Hepatocyte (in vitro differentiated cells): Measurements from ENCODE around the gene ARHGAP26. TPM values are rescaled to one million over a fixed set of nuclear protein-coding genes. Genes with fewer than 3 reads are reported as not detected.
"Not testable (repeated sequence)": the region's sequence is repeated elsewhere in the genome, so short reads cannot be mapped to it uniquely, and the experiment has no call there.

Experiments
- DNase-seq: peaks from one replicate; pipeline ENCODE4 v3.0.0-alpha.2; 2016; ENCODE audit warnings: low spot score
- H2AFZ ChIP-seq: fragments of 200-600 bp; sonication (generic); 2 replicates; pipeline ENCODE4 v1.6.0; 2016; ENCODE audit warnings: antibody characterized with exemption, mild to moderate bottlenecking
- H3K27ac ChIP-seq: fragments of 200-600 bp; sonication (generic); 2 replicates; pipeline ENCODE4 v1.5.1; 2016; ENCODE audit warnings: mild to moderate bottlenecking
- H3K27me3 ChIP-seq: fragments of 200-600 bp; sonication (generic); 2 replicates; pipeline ENCODE4 v1.6.1; 2016
- H3K36me3 ChIP-seq: fragments of 200-600 bp; sonication (generic); replicated peaks from 2 replicates; pipeline ENCODE4 v1.5.1; 2016; ENCODE audit warnings: low read depth; ENCODE audit not compliant: insufficient read depth
- H3K4me1 ChIP-seq: fragments of 200-600 bp; sonication (generic); 2 replicates; pipeline ENCODE4 v1.5.1; 2016; ENCODE audit warnings: mild to moderate bottlenecking, moderate library complexity; ENCODE audit not compliant: insufficient read depth
- H3K4me2 ChIP-seq: fragments of 200-600 bp; sonication (generic); 2 replicates; pipeline ENCODE4 v1.6.0; 2016
- H3K4me3 ChIP-seq: fragments of 200-600 bp; sonication (generic); 2 replicates; pipeline ENCODE4 v1.5.1; 2016; ENCODE audit warnings: mild to moderate bottlenecking
- H3K79me2 ChIP-seq: fragments of 200-600 bp; sonication (generic); 2 replicates; pipeline ENCODE4 v1.6.0; 2017; ENCODE audit warnings: mild to moderate bottlenecking
- H3K9me2 ChIP-seq: fragments of 200-600 bp; sonication (generic); replicated peaks from 2 replicates; pipeline ENCODE4 v1.6.0; 2017; ENCODE audit warnings: mild to moderate bottlenecking; ENCODE audit not compliant: insufficient read depth
- H3K9me3 ChIP-seq: fragments of 200-600 bp; sonication (generic); 2 replicates; pipeline ENCODE4 v1.5.1; 2016; ENCODE audit warnings: low read depth, mild to moderate bottlenecking
- H4K20me1 ChIP-seq: fragments of 200-600 bp; sonication (generic); 2 replicates; pipeline ENCODE4 v1.6.0; 2016; ENCODE audit warnings: mild to moderate bottlenecking; ENCODE audit not compliant: insufficient read depth, poor library complexity, severe bottlenecking
- EZH2 ChIP-seq: fragments of 200-600 bp; sonication (generic); IDR thresholded peaks from 2 replicates; pipeline ENCODE4 v1.6.1; 2016; ENCODE audit warnings: antibody characterized with exemption, mild to moderate bottlenecking, borderline replicate concordance
- EZH2phosphoT487 ChIP-seq: fragments of 200-600 bp; sonication (generic); IDR thresholded peaks from one replicate; pipeline ENCODE4 v1.6.1; 2018; ENCODE audit warnings: antibody characterized with exemption, mild to moderate bottlenecking, low read depth, moderate library complexity; ENCODE audit not compliant: unreplicated experiment, severe bottlenecking
- WGBS: methylation state at CpG from one replicate; pipeline ENCODE4 v1.1.6; 2016; ENCODE audit warnings: low lambda C conversion rate; ENCODE audit errors: missing lambda C conversion rate; 5-methylcytosine and 5-hydroxymethylcytosine counted together
- polyA plus RNA-seq: library from polyadenylated mRNA; unstranded; fragments of >200 nt; fragmentation: Nextera tagmentation; extraction: Ambion mirVana; gene quantifications from 2 replicates; pipeline ENCODE4 v1.2.1, GENCODE V29; 2016
- total RNA-seq: library from RNA; depleted of rRNA; stranded (reverse); fragments of >200 nt; gene quantifications from 2 replicates; pipeline ENCODE4 v1.2.3, GENCODE V29; 2014
- TF ChIP-seq, protein P1 (sequence below): fragments of 200-600 bp; sonication (generic); IDR thresholded peaks from 2 replicates; pipeline ENCODE4 v1.5.1; 2016; ENCODE audit warnings: antibody characterized with exemption, mild to moderate bottlenecking; ENCODE audit not compliant: poor library complexity

The ARHGAP26 gene
- total and polyA plus RNA-seq, 2 experiments from 2014 or later, result 16.5 to 19.8 TPM

DNA sequence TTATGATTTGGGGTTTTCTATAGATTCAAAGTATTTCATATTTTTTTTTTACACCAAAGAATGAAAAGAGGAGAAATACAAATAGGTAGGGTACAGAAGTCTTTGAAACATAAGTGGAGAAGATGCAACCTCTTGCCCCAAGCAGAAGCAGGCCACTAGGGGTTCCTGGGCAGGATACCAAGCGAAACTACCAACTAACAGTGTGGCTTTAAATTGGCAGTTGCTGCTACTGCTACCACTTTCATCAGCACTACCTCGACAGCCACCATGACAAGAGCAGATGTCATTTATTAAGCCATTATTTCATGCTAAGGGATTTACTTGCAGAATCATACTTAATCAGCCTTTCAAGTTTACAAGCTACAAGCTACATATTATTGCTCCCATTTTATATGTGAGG is 345.2 kb downstream of the ARHGAP26 start:
- WGBS, result 89% methylated on average over 2 of the region's 2 CpGs
- H3K9me3 ChIP-seq, result no peaks in the 10 kb centered on the region
- no peaks in the 10 kb centered on the region for H4K20me1 ChIP-seq
- TF ChIP-seq, protein P1, sequence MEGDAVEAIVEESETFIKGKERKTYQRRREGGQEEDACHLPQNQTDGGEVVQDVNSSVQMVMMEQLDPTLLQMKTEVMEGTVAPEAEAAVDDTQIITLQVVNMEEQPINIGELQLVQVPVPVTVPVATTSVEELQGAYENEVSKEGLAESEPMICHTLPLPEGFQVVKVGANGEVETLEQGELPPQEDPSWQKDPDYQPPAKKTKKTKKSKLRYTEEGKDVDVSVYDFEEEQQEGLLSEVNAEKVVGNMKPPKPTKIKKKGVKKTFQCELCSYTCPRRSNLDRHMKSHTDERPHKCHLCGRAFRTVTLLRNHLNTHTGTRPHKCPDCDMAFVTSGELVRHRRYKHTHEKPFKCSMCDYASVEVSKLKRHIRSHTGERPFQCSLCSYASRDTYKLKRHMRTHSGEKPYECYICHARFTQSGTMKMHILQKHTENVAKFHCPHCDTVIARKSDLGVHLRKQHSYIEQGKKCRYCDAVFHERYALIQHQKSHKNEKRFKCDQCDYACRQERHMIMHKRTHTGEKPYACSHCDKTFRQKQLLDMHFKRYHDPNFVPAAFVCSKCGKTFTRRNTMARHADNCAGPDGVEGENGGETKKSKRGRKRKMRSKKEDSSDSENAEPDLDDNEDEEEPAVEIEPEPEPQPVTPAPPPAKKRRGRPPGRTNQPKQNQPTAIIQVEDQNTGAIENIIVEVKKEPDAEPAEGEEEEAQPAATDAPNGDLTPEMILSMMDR, result no peak
- TF ChIP-seq EZH2phosphoT487 (no peak), EZH2 (no peak)
- no peak for DNase-seq
- H3K27me3 ChIP-seq, result no peaks in the 10 kb centered on the region
- H3K9me2 ChIP-seq, result no peaks in the 10 kb centered on the region
- no peak overlapping the region for H2AFZ ChIP-seq
- H3K79me2 ChIP-seq, result no peaks in the 10 kb centered on the region
- no peak overlapping the region for H3K4me3 ChIP-seq
- no peak overlapping the region for H3K27ac ChIP-seq
- peaks cover 16% of the 10 kb centered on the region for H3K4me1 ChIP-seq
- H3K4me2 ChIP-seq, result no peak overlapping the region
- no peaks in the 10 kb centered on the region for H3K36me3 ChIP-seq

- DNase-seq, result no peak
- H3K79me2 ChIP-seq, result no peaks in the 10 kb centered on the region
- H3K4me2 ChIP-seq, result no peak overlapping the region
- H2AFZ ChIP-seq, result no peak overlapping the region
- H3K4me1 ChIP-seq, result peaks cover 18% of the 10 kb centered on the region
- H4K20me1 ChIP-seq, result no peaks in the 10 kb centered on the region
- H3K4me3 ChIP-seq, result no peak overlapping the region
- no peaks in the 10 kb centered on the region for H3K9me3 ChIP-seq
- TF ChIP-seq, protein P1, result no peak
- no peak for TF ChIP-seq EZH2
- no peak for TF ChIP-seq EZH2phosphoT487
- 91% methylated on average over 4 of the region's 4 CpGs for WGBS
- H3K27me3 ChIP-seq, result no peaks in the 10 kb centered on the region
- no peak overlapping the region for H3K27ac ChIP-seq
- H3K9me2 ChIP-seq, result no peaks in the 10 kb centered on the region
- H3K36me3 ChIP-seq, result no peaks in the 10 kb centered on the region
Measured at GRCh38 chr5:143116814-143117213, 346.6 kb downstream of the ARHGAP26 start.

GRCh38 chr5:143117821-143118220 is 347.6 kb downstream of the ARHGAP26 start:
- TF ChIP-seq, protein P1, result no peak
- TF ChIP-seq EZH2phosphoT487 (no peak), EZH2 (no peak)
- Histone ChIP-seq H3K27ac (no peak overlapping the region), H3K4me2 (no peak overlapping the region), H3K4me1 (peaks cover 18% of the 10 kb centered on the region), H3K79me2 (no peaks in the 10 kb centered on the region), H3K4me3 (no peak overlapping the region), H3K36me3 (no peaks in the 10 kb centered on the region), H3K9me3 (no peaks in the 10 kb centered on the region), H2AFZ (no peak overlapping the region), H3K27me3 (no peaks in the 10 kb centered on the region), H4K20me1 (no peaks in the 10 kb centered on the region), H3K9me2 (no peaks in the 10 kb centered on the region)
- DNase-seq, result no peak

GRCh38 chr5:143118222-143118621 is 348.0 kb downstream of the ARHGAP26 start:
- H3K9me3 ChIP-seq, result no peaks in the 10 kb centered on the region
- TF ChIP-seq EZH2, result no peak
- no peak for TF ChIP-seq EZH2phosphoT487
- TF ChIP-seq, protein P1, result no peak
- no peaks in the 10 kb centered on the region for H3K79me2 ChIP-seq
- WGBS, result 91% methylated on average over 3 of the region's 3 CpGs
- H3K36me3 ChIP-seq, result no peaks in the 10 kb centered on the region
- H3K27ac ChIP-seq, result no peak overlapping the region
- H4K20me1 ChIP-seq, result no peaks in the 10 kb centered on the region
- DNase-seq, result no peak
- no peak overlapping the region for H3K4me3 ChIP-seq
- H3K9me2 ChIP-seq, result no peaks in the 10 kb centered on the region
- no peaks in the 10 kb centered on the region for H3K27me3 ChIP-seq
- no peak overlapping the region for H3K4me2 ChIP-seq
- H2AFZ ChIP-seq, result no peak overlapping the region
- peaks cover 18% of the 10 kb centered on the region for H3K4me1 ChIP-seq

- not testable (repeated sequence) for H3K9me3 ChIP-seq, DNase-seq, H3K4me3 ChIP-seq, H3K27ac ChIP-seq, H3K27me3 ChIP-seq, H3K9me2 ChIP-seq, H4K20me1 ChIP-seq, H3K79me2 ChIP-seq, H2AFZ ChIP-seq, H3K4me2 ChIP-seq, H3K36me3 ChIP-seq
- H3K4me1 ChIP-seq, result peaks cover 18% of the 10 kb centered on the region
- WGBS, result 66% methylated on average over 3 of the region's 3 CpGs
Measured at GRCh38 chr5:143118818-143119217, 348.6 kb downstream of the ARHGAP26 start.
